ENCODE results near the gene SLC48A1.
A peak's percentile ranks its signal among the peaks of the same experiment; 100 is the strongest.

SLC48A1 gene

DNA sequence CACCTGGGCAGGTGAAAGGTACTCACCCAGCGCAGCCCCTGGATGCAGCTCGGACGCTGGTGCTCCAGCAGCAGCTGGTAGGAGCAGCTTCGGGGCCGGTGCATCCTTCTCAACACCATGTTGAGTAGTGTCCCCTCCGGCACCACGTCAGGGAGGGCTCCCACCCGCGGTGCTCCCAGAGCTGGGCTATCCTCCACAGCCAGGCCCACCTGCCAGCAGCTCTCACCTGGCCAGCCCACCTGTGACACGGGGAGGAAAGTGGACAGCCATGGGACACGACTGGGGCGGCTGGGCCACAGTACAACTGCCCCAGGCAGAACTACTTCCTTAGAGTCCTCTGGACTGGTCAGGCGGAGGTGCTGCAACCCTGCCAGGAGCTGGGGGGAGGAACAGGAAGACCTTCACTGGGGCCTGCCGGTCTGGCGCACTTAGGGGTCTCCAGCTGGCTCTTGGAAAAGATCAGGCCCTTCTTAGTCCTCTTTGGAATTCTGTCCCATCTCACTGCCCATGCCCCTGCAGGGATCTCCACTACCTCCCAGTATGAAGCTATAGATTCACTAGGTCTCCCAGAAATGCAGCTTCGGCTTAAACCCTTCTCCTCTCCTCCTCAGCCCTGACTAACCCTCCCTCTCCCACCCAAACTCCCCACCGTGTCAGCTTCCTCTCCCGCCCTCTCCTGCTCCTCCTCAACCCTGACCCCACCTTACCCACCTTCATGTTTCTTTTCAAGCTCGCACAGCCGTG lies 15.0 kb upstream of the SLC48A1 start:
- DNase-seq (ENCODE audit: low read depth in 3 of 3) = no peak

DNA sequence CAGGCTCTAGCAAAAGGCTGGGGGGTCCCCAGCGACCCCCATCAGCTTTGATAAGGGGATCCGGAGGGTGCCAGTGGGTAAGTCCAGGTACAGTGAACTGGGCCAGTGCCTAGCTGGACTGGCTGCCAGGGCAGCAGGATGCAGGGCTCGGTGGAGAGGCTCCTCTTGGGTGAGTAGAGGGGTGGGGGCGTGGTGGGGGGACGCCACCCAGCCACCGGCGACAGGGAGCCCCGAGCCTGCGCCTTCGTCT lies 14.5 kb upstream of the SLC48A1 start:
- no peak for DNase-seq (ENCODE audit: low read depth in 3 of 3)

DNA sequence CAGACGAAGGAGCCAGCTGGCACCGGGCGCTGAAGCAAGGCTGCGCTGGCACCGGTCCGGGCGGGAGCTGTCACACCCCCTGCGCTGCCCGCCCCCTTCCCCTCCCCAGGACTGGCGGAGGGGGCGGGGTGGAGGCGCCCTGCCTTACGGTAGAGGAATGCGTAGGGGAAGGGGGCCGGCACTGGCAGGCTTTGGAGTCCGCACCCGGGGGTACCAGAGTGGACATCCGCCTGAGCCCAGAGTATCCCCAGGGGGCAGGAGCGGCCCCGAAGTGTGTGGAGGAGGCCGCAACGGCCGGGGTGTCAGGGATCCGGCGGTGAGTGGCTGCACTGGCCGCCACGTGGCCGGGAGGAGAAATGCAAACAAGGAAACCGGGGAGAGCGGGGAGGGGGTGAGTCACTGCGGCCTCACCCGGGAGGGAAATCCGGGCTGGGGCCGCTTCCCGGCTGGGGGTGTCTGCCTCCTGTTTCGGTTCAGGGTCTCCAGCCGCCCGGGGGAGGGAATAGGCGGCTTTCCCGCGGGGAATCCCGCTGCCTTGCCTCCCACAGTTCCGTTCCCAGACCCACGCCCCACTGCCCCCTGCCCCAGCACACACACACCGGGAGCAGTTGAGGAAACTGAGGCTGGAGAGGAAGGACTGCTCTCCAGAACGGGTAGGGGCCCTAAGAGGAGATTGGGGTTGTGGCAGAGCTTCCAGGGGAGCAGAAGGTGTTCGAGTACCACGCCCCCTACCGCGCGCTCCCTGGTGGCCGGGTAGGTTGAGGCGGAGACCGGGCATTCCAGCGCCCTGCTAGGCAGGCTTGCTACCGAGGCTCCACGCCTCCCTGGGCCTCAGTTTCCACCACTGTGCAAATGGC lies 14.0 kb upstream of the SLC48A1 start, which contains the start of gene RAPGEF3:
TSS of gene RAPGEF3 (minus strand) at position 47 of the 857 bp plus-strand sequence. CDS start 324 bp downstream, outside the sequence.
- DNase-seq (ENCODE audit: low read depth in 3 of 3) = peak; percentile 49 to 55 (median 51)

DNA sequence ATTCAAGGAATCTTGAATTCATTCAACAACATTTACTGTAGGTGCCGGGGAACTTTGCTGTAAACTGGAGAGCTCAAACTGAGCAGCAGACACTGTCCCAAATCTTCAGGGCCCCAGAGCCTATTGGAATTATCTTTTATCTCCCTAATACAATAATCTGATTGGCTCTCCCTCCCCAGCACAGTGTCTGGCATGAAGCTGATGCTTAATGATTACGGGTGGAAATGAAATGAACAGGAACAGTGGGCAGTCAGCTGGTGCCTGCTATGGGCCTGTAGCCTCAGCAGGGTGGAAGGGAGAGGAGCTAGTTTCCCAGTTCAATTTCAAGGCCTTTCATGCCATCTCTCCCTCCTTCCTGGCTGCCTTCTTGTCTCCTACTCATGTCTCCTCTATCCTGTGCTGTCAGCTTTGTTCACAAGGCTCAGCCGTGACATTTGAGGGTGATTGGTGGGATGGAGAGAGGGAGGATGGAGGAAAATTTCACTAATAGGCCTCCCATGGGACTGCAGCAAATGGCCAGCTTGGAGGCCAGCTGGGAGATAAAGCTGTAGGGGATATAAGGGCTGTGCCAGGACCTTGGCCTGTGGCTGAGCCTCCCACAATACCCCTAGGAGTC lies 10.1 kb upstream of the SLC48A1 start:
- no peak for DNase-seq (ENCODE audit: low read depth in 3 of 3)

DNA sequence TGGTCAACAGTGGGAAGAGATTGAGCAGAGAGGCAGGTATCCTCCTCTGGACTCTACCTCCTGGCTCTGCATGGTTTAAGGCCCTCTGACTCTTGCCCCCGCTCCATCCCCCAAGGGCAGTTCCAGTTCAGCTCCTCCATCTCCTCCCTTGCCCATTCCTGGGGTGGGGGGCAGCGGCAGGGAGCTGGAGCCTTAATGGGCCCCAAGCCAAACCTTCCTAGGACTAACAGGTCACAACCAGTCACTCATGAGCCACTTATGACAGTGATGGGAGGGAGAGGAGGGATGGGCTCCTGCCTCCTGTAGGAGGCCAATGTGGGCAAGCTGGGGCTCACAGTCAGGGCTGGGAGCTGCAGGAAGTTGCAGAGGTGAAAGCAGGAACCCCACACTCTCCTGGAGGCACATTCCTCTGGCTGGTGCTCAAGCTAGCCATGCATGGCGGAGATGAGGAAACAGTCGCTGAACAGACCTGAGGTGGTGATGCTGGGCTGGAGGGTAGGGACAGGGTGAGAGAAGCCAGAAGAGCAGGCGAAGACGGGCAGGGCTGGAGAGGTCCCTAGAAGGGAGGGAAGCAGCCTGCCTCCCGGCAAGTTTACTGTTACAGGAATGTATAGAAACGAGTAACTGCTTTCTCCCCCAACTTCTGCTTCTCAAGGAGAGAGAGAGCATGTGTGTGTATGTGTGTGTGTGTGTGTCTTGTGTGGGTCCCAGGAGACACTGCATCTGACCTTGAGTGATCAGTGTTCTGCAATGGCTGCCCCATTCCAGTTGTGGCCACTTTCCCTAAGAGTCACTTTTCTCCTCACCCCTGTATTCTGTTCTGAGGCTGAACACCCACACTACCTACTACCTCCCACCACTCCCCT lies 9.3 kb upstream of the SLC48A1 start:
- no peak for DNase-seq (ENCODE audit: low read depth in 3 of 3)

DNA sequence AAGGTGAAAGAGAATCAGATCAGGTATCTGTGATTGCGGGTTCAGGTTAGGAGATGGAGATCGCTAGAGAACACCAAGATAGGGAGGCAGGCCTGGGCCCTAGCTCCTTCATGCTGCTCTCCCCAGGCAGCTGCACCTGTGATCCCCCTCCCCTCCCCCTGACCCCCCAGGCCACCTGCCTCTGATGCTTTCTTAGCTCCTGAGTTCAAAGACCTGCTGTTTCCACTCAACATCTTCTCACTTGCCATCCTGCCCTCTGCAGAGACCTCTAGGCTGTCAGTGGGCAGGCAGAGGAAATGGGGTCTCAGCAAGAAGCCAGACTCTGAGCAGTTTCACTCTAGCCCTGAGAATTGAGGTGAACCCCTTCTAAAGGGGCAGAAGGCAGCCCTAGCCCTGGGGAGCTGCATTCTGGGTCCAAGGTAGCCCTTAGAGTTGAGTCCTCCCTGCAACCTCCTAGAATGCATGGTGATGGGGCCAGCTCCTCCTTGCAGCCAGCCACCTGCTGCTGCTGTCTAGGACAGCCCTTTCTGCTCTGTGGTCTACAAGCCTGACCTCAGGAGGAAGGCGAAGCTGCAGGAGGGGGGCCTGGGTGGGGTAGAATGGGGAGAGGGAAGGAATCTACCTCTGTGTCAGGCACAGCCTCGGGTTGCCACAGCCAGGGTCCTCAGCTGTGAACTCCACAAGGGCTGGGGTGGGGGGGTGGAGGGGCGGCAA lies 6.4 kb upstream of the SLC48A1 start:
- no peak for DNase-seq (ENCODE audit: low read depth in 3 of 3)

DNA sequence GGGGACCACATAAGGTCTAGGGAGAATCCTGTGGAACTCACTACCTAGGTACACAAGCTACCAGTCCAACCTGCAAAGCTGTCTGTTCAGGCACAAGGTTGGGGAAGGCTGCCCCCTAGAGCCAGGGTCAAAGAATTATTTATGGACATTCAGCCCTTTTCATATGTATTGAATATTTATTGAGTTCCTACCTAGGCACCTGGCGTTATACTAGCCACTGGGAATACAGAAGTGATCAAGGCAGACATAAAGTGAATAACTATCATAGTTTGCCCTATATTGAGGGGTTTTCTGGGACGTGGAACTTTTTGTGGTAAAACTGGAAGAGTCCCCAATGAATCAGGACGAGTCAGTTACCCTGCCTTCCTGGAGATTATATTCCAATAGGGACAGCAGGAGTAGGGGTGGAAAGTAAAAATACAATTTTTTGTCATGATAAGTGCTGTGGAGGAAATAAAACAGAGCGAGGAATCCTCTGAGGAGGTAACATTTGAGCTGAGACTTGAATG lies 5.8 kb upstream of the SLC48A1 start:
- peak in 1 of 3 donors; percentile 65 for DNase-seq (ENCODE audit: low read depth in 3 of 3)

DNA sequence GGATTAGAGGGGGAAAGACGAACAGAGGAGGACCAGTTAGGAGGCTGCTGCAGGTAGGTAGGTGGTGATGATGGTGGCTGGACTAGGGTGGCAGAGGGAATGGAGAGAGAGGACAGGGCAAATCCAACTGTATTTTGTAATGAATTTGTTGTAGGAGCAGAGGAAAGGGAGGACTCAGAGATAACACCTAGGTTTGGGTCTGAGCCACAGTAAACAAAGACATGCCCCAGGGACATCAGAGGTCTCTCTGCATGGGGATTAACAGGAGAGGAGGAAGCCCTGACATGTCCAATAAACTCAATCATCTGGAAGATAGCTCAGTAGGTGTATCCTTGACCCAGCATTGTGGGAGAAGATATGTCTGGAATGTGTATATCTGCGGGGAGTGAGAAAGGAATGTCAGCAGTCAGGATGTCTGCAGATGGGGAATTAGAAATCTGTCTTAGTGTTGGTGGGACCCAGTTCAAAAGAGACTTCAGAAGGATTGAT lies 4.7 kb upstream of the SLC48A1 start:
- DNase-seq (ENCODE audit: low read depth in 3 of 3) = no peak

DNA sequence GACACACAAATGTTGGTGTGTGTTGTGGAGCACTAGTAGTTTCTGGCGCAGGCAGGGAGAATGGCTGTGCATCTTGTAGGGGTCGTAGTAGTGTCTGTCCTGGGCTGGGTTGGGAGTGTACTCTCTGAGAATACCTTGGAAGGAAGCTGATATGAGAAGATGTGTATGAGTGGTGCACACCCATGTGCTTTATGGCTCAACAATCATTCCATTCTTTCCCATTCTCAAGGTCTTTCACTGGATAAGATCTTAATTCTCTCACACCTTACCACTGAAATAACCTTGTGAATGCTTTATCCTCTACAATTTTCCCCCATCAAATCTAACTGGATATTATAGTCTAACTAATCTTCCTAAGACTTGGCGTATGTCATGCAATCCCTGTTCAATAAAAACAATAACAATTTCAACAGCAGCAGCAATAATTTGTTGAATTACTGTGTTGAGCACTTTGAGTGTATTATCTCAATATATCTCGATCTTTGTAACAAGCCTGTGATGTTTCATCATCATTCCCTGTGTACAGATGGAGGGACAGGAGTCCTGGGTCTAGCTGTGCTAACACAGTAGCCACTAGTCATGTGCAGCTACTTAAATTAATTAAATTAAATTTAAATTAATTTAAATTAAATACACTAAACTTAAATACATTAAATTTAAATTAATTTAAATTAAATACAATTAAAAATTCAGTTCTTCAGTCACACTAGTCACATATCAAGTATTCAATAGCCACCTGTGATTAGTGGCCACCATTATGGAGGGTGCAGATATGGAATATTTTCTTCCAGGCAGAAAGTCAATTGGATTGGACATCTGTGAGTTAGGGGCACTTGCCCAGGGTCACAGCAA lies 3.6 kb upstream of the SLC48A1 start:
- no peak for DNase-seq (ENCODE audit: low read depth in 3 of 3)

DNA sequence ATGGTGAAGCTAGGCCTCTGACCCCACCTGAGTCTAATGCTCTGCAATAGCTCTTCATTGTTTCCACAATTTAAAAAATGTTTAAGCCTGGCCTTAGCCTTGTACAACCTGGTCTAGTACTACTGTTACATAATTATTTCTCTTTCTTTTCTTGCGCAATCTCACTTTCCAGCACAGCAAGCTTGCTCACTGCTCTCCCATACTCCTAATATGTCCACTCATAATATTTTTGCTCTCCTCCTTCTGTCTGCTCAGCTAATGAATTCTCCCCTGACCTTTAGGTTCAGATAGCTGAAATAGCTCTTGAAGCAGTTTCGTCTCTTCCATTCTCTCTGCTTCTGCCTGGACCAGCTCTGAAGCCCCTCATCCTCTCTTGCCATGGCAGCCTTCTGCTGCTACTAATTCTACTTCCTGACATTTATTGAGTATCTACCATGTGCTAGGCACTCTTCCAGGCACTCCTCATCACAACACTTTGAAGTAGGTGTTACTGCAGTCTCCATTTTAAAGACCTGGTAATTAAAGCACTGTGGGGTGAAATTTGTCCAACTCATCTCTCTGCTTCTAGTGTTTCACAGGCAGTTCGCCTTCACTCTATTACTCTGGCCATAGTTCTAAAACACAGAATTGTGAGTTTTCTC lies 2.8 kb upstream of the SLC48A1 start:
- no peak for DNase-seq (ENCODE audit: low read depth in 3 of 3)

DNA sequence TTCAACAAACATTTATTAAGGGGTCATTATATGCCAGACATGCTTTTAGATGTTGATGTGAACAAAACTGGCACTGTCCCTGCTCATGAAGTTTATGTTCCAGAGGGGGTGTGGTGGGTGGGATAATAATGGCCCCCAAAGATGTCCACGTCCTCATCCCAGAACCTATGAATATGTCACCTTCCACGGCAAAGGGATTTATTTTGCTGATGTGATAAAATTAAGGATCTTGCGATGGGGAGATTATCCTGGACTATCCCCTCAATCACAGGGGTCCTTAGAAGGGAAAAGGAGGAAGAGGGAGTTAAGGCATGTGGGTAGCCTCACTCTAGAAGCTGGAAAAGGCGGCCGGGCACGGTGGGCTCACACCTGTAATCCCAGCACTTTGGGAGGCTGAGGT lies 1.7 kb upstream of the SLC48A1 start:
- DNase-seq (ENCODE audit: low read depth in 3 of 3) = no peak

DNA sequence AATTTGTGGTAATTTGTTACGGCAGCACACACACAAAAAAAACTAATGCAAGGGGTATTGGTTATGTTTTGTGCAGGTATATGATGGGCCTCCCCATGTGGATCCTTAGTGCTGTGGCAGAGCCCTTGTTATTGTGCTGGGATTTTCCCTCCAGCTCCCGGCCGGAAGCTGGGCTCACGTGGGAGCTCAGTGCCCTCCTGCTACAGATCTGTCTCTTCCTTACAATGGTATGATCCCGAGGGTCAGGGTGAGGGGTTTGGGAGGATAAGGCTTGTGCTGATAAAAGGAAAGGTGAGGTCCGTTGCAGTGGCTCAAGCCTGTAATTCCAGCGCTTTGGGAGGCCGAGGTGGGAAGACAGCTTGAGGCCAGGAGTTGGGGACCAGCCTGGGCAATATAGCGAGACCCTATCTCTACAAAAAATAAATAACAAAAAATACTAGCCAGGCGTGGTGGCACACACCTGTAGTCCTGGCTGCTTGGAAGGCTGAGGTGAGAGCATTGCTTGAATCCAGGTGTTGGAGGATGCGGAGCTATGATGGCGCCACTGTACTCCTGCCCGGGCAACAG lies 861 bp upstream of the SLC48A1 start:
- DNase-seq (ENCODE audit: low read depth in 3 of 3) = no peak

DNA sequence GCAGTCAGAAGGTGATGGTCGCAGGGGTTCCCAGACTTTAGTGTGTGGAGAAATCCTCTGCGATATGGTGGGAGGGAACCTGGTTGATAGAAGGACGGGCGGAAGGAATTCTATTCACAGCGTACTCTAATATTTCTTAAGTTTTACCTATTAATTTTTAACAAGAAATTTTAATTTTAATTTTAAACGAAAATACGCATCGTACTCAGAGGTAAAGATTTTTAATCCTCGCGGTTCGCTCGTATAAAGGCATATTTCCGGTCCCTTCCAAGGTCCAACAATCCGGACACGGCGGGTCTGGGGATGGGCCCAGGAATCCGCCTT lies 338 bp upstream of the SLC48A1 start:
- no peak for DNase-seq (ENCODE audit: low read depth in 3 of 3)

DNA sequence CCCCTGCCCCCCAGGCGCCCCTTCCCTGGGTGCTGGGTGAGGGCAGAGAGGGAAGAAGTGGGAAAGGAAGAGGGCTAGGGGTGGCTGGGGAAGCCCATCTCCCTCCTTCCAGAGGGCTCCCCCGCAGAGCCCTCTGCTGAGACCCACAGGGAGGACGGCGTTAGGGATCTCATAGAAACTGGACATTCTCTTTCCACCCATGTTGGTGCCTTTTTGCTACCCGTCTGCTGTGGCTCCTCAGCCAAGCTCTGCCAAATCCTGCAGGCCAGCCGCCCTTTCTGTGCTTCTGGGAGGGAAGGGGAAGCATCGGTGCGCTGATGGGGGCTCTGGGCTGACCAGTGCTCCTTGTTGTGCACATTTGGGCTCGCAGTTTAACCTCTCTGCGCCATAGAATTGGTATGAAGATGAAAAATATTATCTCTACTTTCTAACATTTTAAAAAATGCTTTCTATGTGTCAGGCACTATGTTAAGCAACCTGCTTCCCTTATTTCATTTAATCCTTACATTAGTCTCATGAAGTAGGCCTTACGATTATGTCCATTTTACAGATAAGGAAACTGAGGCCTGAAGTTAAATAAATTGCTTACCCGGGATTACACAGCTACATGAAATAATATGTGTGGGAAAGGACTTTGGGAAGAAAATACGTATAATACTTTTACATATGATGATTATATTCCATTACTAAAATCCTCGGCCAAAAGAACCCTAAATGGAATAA lies 981 bp downstream of the SLC48A1 start:
- no peak for DNase-seq (ENCODE audit: low read depth in 3 of 3)

DNA sequence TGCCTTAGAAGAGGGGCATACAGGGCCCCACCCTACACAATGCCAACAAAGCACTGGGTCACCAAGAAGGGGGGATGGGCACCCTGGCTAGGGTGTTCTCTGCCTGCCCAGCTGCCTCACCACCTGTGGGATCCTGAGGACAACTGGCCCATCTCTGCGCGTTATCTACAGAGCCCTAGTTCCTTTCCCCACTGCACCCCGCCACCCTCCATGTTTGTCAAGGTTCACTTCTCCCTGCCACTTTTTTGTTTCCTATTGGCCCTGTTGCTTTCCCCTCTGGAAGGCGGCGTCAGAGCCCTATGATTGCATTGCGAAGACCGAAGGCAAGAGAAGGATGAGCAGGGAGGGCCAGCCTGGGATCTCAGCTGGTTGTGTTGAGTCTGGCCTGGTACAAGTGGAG lies 1.6 kb downstream of the SLC48A1 start:
- DNase-seq (ENCODE audit: low read depth in 3 of 3) = no peak

DNA sequence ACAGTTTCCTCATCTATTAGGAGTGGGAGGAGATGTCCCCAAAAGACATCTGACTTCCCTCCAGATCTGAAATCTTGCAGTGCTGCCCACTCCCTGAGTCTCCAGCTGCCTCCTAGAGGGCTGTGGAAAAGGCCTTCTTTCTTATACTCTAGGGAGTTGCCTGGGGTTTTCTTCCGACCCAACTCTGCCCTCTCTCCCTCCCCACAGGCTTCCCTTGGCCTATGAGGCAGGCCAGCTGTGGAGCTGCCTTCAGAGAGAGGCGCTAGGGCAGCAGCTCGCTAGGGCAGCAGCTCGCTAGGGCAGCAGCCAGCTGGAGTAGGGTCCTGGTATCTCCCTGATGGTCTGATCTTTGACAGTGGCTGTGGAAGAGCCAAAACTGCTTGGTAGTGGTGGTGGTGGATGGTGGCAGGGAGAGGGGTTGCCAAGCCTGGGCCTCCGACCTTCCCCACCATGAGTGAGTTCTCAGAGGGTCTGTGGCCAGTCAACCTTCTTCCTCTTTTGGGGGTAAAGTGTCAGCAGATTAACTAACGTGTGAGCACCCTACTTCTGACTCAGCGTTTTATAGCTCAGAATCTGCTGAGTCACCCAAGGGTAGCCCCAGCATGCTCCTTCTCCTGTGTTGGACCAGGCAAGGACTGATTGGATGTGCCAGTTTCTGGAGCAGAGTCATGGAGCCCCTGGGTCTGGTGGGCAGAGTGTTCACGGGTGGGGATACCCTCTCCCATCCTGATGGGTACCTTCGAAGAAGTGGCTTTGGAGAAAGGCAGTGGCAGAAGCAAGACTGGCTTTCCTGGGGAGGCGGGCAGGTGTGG lies 2.3 kb downstream of the SLC48A1 start:
- DNase-seq (ENCODE audit: low read depth in 3 of 3) = no peak

DNA sequence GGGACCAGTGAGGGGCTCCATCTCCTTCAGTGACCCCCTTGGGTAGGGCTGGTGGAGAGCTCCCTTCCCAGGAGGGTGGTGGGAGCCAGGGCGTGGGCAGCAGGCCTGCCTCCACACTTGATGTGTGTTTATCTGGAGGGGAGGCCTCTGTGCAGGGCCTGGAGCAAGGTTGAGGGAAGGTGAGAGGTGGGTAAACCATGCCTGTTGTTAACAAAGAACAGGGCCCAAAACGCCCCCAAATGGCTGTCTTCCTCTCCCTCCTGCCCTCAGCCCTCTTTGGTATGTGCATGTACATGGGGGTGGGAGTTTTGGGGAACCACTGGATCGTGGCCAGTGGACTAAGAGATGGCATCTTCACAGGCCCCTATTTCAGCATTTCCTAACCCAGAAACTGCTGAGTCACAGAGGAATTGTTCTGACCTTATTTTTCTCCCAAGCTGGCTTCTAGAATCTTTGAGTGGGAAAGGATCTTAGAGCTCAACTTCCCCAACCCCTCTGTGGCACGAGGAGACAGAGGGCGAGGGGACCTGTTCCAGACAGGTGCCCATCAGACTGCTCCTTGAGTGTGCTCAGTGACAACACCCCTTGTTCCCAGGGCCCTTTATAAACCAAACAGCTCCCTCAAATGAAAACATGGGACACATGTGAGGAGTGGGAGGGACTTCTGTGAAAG lies 3.6 kb downstream of the SLC48A1 start:
- no peak for DNase-seq (ENCODE audit: low read depth in 3 of 3)

Measured in stimulated activated CD4-positive, alpha-beta T cell treated with anti-CD3 and anti-CD28 coated beads, TNF-alpha, amount 100 ng/mL, for 48 hours (primary cell).